Stimulated activated CD4-positive, alpha-beta T cell treated with anti-CD3 and anti-CD28 coated beads, Interleukin-4, amount 100 ng/mL, for 24 hours (primary cell): ENCODE measurements around the gene IFNG.
A peak's percentile ranks its signal among the peaks of the same experiment; 100 is the strongest.
"Not testable (repeated sequence)": the region's sequence is repeated elsewhere in the genome, so short reads cannot be mapped to it uniquely, and the experiment has no call there.

Experiments used
- DNase-seq: peaks from one replicate; pipeline ENCODE4 v3.0.0-alpha.2; 2020

The IFNG gene

DNA sequence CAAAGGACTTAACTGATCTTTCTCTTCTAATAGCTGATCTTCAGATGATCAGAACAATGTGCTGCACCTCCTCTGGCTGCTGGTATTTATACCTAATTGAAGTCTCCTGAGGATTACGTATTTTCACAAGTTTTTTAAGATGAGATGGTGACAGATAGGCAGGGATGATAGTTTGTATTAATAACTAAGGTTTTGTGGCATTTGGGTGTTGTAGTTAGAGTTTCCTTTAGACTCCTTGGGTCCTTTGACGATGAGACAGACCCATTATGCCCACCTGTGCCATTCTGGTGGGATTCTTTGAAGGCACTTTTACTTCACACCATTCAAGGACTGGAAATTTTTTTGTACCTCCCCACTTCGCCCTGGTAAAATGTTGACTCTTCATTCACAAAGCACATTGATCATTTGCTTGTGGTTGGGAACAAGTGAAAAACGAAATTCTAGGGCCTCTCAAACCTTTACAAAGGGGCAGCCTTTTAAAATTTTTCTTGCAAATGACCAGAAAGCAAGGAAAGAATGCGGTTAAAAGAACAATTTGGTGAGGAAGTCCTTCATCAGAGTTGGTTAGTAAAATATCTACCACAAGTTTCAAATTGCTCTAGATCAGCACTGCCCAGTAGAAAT, at the start of gene IFNG:
IFNG (minus strand) TSS at position 60 of the 624 bp plus-strand sequence. CDS start 125 bp downstream, outside the sequence.
- DNase-seq, result no peak

DNA sequence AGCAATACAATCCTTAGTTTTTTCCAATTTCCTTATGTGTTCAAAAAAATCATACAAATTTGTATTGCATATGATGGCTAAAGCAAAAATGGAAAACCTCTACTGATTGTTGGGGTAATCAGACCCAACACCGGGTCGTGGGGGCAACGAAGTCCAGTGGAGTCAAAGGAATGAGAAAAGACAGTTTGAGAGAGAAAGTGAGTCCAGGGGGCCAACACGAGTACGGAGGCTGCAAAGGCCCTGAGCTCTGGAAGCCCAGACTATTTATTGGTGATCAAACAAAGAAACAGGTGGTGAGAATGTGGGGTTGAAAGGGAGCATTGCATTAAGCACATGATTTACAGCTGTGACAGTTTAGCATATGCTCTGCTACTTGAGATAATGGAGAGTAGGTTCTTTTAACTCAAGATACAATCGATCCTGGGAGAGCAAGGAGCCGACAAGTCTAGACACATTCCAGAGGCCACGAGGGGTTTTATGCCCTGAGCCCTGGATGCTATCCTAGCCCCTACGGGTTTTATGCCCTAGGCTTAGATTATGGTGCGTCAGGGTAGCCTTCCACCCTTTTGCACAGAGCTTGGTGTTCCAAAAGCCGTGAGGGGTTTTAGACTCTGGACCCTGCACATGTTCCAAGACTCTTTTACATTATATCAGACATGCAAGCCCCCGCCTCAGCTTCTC, 49.6 kb upstream of the IFNG start:
- not testable (repeated sequence) for DNase-seq

DNA sequence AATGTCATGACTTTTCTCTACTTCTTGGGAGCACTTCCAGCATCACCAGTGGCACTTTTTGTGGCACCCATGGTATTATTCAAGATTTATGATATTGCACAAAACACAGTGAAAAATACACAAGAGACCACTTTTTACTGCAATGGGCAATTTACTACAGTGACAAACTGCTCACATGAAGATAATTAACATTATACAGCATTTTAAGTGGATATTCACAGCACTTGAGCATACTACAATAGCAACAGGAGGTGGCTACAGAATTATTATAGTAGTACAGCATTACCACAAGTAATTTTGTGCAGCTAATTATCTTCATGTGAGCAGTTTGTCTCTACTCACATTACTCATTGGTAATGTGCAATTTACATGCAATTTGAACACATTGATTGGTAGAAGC, 47.7 kb upstream of the IFNG start:
- no peak for DNase-seq

DNA sequence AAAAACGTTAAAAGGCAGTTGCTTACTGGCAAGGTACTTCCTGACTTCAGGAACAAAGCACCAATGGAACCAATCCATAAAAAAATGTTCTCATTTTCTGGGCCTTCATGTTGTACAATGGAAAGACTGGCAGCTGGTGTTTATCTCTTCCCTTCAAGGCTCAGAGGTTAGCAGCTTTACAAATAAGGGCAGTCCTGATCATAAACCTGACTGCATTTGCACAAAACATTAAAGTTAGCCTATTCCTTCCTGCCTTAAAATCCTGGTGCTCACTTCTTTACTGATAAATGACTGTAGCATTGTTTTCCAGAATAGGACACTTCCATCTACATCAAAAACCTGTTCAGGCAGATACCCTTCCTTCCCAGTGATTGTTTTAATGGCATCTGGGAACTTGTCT, 46.9 kb upstream of the IFNG start:
- no peak for DNase-seq

DNA sequence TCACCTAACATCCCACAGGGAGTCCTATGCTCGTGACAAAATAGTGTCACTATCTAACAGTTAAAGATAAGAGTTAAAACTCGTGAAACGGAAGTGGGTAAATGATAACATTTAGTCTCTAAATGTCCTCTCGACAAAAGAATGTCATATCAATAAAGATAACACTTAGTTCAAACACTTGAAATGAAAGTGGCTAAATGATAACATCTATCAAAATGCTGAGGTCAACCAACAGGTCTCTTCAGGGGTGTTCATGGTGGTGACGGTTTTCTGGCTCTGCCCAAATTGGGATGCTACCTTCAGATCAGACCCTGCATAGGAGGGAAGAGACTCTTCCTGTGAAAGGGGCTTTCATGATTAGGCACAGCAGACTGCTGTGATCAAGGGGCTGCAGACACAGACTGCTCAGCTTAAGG, 43.9 kb upstream of the IFNG start:
- DNase-seq, result no peak

DNA sequence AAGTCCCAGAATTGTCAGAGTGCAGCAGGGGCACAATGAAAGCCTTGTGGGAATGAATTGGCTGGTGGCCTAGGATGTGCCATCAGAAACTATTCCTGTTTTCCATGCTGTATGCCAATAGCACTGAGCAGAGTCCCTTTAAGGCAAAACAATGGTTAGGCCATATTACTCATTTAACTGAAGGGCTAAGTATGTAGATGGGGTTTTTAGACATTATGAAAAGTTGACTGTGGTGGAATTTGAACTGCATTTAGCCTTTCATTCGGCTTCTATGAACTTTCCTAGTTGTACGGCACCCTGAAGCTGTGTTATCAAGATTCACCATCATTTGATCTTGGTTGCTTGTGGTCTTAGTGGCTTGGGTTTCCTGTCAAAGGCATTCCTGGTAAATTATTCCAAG, 41.3 kb upstream of the IFNG start:
- DNase-seq, result no peak

DNA sequence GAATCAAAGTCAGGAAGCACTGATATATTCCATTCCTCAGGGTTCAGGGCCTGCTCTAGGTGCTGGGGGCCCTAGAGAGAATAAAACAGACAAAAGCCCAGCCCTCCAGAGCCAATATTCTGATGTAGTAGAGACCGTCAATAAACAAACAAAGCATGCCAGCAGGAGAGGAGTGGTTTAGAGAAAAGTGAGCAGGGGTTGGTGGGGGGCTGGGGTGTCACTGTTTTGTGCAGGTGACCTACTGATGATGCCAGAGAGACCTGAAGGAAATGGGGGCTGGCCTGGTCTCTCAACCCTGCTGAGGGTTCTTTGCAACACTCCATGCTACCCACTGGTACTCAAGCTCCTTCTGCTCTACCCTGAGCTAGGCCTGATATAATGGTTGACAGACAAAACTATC, 39.6 kb upstream of the IFNG start:
- DNase-seq, result no peak

DNA sequence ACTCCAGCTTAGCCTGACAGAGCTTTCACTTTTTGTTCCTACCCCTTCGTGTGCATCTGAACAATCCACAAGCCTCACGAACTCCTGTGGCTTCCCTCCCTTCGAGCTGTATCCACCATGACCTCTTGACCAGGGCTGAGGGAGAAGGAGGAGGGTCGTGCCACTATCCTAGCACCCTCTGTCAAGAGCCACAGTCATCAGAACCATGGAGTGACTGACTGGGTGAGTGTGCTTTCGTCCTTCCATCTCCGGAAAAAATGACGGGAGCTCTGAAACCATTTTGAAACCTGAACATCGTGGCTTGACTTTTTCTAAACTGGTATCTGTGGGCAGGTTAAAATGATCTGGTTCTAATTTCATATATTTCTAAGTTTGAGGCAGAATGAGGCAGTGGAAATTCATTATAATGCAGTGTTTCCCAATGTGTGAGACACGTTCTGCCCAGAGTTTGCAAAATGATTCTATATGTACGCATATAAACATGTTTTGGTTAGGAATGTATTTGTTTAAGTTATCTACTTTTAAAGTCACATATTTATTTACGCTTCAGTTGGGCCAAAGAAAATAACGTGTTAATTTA, 39.1 kb upstream of the IFNG start:
- peak; percentile 28 for DNase-seq

DNA sequence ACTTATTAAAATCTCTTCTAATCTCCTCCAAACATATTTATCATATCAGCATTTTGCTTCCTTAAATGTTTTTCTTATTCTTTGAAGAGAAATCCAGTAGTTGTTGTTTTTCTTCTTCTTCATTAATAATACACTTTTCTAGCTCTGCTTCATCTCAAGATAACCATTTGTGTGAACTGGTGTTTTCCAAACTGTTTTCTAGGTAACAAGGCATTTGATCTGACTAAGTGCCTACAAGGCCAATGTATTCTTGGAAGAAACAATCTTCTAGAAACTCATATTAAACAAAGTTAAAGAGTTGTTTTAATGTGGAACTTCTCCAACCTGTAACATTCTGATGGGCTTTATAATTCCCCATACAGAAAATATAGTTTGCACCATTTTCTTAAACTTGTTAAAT, 30.8 kb upstream of the IFNG start:
- DNase-seq, result no peak

DNA sequence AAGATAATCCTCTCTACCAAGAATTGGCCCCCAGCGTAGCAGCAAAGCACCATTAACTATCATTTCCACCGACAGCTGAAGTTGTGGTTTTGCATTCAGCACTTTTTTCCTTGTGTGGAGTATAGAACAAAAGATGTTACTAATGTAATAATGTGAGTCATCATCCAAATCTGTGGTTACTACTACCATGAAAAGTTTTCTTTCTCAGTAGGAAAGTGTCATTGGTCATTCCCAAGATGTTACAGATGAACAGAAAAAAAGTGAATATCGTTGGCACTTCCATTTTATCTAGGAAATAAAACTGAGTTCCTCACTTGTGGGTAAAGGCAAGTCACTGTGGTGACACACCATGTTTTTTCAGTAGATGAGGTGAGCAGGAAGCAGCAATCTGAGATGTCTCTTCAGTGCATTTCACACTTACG, 30.3 kb upstream of the IFNG start:
- peak; percentile 53 for DNase-seq

DNA sequence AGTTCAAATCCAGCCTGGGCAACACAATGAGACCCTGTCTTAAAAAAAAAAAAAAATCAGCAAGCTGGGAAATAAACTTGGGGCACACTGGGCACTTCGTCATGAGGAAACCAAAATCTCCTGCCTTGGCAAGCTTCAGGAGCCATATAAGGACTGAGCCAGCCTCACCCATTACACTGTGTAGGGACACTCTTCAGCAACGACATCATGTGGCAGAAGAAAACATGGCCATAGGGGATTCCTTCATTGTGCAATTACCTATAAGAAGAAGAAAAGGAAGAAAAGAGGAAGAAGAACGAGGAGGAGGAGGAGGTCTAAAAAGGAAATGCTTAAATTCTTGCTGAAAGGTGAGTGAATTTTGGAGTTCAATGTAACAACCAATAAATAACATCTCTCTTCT, 26.1 kb upstream of the IFNG start:
- no peak for DNase-seq

DNA sequence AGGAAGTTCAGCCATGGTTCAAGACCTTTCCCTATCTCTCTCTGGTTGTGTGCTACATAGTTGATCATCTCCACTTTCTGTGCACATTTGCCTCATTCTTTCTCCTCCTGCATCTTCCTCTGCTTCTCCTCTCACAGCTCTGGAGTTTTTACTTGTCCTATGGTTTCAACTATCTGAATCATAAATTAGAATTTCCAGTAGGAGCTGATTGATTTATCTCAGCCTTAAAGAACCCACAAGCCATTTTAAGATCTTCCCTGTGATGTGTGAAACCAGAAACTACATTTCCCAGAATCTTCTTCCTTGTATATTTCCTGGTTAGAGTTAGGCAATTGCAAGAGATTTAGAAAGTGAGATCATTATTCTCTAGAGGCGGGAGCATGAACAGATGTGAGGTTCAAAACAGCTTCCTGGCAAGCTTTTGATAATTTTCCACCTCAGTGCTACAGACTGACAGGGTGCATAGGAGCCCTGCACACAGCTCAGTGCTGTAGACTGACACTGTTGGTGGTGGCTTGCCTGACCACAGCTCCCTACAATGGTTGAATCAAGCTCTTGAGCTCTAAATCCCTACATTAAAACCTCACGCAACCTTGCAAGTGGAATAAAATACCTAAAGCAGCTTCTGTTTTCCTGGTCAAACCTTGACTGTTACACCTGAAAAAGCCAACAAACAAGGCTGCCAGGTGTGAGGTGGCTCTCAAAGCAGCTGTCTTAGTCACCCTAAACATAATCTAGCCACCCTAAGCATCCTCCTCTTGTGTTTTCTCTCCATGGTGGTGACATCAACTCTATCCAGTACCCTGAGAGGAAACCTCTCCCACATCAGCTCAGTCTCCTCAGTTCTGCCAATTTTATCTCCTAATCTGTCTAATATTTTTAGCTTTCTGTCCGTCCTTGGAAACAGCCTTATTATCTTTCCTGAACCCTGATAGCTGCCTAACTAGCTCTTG, 21.5 kb upstream of the IFNG start:
- DNase-seq, result peak; percentile 33

DNA sequence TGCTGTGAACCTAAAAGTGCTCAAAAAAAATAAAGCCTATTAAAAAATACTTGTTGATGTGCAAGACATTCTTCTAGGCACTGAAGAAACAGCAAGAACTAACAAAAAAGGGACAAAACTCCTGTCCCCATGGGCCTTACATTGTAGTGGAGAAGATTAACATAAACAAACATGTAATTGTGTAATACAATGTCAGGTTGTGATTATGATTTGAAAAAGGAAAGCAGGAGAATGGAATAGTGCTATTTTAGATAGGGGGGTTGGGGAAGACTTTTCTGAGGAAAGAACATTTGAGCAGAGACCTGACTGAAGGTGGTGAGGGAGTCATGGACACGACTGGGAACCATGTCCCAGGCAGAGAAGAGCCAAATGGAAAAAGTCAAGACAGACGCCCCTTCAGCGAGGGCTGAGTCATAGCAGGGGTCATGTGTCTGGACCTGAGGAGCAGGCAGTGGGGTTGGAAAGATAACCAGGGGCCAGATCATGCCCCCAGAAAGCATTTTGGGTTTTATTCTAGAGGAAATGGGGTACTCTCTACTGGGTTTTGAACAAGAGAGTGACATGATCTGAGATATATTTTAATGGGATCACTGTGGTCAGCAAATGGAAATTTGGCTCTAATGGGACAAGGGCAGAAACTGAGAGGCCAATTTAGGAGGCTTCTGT, 19.4 kb upstream of the IFNG start:
- DNase-seq, result no peak

DNA sequence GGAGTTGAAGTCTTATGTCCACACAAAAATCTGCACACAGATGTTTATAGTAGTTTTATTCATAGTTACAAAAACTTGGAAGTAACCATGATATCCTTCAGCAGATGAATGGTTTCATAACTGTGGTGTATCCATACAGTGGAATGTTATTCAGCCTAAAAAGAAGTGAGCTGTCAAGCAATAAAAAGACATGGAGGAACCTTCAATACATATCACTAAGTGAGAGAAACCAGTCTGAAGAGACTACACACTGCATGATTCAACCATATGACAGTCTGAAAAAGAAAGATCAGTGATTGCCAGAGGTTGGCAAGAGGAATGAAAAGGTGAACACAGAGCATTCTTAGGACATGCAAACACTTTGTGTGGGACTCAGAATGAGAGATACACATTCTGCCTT, 18.6 kb upstream of the IFNG start:
- no peak for DNase-seq

DNA sequence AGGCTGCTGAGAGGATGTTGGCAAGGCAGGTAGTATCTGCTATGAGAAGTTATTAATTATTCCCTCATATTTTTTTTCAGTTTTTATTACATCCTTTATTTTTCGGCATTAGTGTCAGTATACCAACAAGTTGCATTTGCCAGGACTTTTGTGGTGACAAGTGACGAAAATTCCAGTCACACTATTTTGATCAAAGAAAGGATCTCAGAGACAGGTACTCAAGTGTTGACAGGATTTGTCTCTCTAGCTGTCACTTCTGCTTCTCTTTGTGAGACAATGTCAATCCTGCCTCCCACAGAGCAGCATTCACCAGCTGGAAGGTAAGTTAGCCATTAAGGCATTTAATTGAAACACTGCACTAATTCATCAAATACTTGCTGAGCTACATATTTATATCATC, 18.0 kb upstream of the IFNG start:
- no peak for DNase-seq

DNA sequence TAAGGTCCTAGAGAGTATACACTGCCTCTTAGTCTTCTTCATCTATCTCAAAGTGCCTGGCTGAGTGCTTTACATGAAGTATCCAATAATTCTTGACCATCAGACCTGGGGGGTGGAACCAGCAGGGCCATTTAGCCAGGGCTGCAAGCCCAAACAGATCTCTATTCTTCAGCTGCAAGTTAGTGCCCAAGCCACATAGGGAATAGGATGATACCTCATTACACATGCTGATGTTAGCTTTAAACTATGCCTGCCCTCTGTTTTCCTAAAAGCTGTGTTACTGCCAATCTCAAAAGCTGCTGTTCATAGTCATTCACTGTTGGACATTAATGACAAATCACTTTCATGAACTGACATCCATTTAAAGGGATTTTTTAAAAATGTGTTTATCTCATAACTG, 16.7 kb upstream of the IFNG start:
- no peak for DNase-seq

DNA sequence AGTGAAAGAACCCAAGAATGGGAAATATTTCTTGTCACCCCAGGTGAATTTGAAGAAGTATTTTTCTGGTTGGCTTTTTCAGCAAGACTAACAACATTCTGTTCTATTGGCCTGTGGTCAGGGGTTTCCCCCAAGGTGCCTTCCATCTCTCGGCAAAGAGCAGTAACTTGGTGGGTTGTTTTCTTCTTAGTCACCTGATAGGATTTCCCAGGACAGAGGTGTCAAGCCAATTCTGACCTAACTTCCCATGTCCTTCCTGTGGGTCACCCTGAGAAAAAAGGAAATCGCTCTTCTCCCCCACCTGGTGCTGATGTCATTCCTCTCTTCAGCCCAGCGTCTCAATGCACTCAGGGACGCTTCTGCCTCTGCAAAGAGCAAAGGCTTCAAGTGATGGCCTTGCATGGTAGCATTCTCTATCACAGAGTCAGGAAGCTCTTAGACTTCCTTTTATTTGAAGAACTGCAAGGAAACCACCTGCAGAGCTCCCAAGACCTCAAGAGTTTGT, 16.1 kb upstream of the IFNG start:
- peak; percentile 66 for DNase-seq

DNA sequence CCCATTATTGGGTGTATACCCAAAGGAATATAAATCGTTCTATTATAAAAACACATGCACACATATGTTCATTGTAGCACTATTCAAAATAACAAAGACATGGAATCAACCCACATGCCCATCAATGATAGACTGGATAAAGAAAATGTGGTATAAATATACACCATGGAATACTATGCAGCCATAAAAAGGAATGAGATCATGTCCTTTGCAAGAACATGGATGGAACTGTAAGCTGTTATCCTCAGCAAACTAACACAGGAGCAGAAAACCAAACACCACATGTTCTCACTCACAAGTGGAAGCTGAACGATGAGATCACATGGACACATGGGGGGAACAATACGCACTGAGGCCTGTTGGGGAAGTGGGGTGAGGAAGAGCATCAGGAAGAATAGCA, 15.2 kb upstream of the IFNG start:
- not testable (repeated sequence) for DNase-seq

DNA sequence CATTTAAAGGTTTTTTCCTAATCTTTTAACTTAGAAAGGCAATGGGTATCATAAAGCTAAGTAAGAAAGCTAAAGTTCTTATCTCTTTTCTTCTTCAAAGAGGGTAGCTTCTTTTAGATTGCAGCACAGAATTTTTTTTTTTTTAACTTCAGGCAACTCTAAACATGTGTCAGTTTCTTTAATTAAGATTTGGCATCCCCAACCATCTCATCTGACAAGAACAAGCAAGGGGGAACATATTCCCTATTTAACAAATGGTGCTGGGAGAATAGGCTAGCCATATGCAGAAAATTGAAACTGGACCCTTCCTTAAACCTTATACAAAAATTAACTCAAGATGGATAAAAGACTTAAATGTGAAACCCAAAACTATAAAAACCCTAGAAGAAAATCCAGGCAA, 14.3 kb upstream of the IFNG start:
- DNase-seq, result no peak

DNA sequence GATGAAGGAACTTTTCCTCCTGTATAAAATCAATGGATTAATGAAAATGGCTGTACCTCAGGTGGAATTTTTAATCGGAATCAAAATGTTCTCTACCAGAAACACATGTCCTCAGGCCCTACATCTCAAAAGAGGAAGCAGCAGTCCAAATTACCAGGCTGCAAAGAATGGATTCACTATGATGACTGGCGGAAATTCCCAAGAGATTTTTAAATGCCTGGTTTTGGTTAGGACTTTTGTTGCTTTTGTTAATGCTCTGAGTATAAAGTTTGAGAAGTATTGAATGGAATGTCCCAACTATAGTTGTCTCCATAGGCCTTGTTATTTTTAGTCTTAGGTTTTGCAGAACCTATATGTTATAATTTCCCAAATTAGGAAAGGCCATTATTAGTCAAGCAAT, 11.2 kb upstream of the IFNG start:
- DNase-seq, result no peak

DNA sequence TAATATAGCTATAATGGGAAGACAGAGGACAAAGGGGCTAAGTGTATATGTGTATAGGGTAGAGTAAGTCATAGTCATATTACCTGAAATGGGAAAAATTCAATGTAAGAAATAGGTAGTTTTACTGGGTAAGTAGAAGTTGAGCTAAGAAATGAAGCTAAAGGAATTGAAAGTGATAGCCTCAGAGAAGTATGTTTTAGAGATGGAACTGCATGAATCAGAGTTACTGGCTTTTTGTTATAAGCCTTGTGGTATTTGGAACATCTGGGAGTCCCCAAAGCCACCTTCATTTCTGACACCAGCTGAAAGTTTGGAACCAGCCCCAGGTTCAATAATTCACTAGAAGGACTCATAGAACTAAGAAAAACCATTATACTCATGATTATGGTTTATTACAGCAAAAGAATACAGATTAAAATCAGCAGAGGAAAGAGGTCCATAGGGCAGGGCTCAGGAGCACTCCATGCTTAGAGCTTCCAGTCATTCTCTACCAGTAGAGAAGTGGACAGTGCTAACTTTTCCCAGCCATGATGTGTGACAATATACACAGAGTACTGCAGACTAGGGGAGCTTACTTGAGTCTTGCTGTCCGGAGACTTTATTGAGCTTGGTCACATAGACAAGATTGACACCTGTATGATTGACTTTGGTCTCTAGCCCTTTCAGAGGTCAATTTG, 9.8 kb upstream of the IFNG start:
- no peak for DNase-seq

DNA sequence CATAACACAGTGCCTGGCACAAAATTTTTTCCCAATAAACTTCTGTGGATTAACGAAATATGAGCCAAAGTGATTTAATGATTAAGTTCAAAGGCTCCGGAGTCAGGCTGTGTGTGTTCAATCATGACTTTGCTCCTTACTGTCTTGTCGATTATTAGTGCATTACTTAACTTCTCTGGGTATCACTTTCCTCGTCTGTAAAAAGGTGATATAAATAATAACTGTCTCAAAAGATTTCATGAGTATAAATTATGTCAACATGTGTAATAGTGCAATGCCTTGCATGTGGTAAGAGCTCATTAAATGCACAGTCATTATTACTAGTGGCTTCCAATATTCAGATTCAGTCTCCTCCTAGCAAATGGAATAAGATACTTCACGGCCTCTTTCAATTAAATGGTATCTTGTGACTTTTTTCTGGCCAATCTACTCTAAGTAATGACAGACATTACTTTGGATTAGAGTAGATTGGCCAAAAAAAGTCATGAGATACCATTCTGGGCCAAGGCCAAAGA, 6.8 kb upstream of the IFNG start:
- DNase-seq, result no peak
